Measurements from ENCODE around the gene NLRP6.
"Not testable (repeated sequence)": the region's sequence is repeated elsewhere in the genome, so short reads cannot be mapped to it uniquely, and the experiment has no call there.

Gene NLRP6

DNA sequence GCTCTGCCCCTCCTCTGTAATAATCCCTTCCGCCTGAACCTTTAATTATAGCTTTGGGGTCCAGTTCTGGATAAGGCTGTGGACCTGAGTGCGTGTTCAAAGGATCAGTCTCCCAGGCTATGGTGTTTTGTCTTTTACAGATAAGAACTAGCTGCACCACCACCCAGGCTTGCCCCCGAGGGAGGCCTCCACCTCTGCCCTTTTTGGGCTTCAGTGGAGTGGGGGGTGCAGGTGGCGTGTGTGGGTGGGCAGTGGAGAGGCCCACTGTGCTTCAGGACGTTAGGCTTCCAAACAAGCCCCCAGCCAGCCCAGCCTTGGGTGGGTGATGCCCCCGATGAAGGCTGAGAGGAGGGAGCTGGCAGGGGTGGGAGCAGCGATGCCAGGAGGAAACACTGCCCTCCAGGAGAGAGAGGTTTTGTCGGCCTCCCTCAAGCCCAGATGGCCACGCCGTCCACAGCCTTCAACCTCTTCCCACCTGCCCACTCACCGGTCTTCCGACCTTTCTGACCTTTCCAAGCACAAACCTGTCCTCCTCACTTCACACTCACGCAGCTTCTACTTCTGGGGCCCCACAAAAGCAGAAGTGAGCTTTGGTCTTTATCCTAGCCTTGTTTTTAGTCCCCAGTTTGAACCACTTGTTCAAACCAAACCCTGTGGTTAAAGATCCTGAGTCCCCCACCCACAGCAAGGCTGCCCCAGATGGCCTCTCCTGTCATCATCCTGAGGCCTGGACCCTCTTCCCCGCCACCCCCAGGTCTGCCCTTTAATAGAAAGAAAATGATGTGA lies 21.1 kb upstream of the NLRP6 start:
- no peak for DNase-seq

DNA sequence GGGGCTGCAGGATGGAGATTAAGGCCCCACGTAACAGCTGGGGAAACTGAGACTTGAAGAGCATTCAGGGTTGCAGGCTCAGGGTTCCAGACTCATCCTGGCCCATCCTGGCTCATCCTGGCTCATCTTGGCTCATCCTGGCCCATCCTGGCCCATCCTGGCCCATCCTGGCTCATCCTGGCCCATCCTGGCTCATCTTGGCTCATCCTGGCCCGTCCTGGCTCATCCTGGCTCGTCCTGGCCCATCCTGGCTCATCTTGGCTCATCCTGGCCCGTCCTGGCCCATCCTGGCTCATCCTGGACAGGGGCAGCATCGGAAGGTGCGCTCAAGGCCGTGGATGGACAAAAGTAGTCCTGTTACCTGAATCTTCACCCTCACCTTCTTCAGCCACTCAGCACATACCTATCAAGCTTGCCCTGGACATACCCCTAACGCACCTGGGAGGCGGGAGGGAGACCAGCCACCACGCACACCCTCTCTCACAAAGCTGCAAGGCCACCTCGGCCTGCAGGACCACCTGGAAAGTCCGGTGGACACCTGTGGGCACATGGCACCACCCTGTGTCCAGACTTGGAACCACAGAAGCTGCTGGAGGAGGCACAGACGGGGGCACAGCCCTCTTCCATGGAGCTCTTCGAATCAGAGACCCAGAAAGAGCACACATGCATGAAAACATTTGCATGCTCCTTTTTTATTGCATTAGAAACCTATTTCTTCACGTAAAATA lies 20.3 kb upstream of the NLRP6 start:
- no peak for DNase-seq

DNA sequence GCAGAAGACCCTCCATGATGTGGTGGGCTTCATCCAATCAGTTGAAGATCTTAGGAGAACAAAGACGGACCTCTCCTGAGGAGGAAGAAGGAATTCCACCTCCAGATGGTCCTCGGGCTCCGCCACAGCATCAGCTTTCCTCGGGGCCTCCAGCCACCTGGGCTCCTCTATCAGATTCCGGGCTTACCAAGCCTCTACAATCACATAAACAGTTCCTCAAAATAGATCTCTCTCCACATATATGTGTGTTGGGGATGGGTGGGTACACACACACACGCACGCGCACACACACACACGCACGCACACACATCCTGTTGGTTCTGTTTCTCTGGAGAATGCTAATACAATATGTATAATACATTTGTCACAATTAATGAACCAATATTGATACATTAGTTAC lies 18.8 kb upstream of the NLRP6 start:
- no peak for DNase-seq

DNA sequence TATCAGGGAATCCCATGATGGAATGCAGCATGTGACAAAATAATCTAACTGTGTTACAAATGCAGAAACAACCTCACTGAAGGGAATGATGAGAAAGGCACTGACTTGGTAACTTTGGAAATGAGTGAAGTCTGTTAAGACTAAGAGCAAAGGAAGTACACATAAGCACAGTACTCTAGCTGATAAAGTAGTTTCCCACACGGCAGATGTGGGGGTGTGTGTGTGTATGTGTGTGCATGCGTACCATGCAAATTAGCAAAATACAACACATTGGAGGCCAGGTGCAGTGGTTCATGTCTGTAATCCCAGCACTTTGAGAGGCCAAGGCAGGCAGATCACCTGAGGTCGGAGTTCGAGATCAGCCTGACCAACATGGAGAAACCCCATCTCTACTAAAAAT lies 16.6 kb upstream of the NLRP6 start:
- DNase-seq: no peak

DNA sequence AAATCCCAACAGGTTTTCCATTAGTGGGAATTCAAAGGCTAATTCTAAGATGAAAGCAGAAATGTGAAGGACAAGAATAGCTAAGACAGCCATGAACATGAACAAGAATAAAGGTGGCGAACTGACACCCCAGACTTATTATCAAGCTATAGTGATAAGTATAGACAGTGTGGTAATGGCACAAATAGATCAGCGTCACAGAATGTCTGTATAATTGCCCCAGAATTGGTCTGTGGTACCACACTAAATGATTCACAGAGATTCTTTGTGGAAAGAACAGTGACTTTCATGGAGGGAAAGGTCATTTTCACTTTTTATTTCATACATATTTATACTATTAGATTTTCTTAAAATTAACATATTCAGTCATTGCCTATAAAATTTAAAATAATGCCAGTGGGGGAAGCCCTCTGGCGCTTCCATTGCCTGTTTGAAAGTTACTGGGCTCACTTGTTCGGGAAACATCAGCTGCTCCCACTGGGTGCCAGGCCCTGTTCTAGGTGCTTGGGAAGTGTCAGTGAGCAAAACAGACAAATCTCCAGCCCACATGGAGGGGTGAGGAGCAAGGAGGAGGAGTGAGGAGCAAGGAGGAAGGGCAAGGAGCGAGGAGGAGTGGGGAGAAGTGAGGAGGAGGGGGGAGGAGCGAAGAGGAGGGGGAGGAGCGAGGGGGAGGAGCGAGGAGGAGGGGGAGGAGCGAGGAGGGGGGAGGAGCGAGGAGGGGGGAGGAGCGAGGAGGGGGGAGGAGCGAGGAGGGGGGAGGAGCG lies 11.3 kb upstream of the NLRP6 start:
- DNase-seq: no peak

DNA sequence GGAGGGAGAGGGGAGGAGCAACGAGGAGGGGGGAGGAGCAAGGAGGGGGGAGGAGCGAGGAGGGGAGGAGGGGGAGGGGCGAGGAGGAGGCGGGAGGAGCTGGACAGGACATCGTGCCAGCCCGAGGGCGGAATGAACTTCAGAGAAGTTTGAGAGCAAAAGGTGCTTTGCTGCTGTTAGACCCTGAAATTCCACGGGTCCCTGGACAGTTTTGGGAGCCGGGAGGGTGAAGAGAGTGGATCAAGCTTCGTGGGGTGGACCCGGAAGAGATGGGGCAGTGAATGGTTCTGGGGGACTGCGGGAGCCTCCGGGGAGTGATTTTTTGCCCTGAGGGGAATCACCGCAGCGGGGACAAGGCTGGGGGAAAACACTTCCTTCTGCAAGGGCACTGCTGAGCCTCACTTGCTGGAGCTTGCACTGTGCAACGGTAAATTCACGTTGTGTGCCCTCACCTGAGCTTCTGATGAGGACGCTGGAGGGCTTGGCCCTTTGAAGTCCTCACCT lies 10.7 kb upstream of the NLRP6 start:
- no peak for DNase-seq

DNA sequence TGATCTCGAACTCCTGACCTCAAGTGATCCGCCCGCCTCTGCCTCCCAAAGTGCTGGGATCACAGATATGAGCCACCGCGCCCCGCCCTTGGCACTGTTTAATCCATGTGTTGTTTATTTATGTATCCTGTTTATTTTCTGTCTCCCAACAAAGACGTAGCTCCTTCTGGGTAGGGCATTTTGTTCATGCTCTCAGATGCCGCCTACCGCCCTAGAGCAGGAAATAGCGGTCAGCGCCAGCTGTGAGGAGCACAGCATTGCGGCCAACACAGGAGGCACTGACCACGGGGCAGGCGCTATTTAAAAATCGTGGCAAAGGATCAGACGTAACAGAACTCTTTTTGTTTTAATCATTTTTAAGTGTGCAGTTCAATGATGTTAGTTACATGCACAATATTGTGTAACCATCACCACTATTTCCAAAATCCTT lies 9.5 kb upstream of the NLRP6 start:
- DNase-seq: not testable (repeated sequence)

DNA sequence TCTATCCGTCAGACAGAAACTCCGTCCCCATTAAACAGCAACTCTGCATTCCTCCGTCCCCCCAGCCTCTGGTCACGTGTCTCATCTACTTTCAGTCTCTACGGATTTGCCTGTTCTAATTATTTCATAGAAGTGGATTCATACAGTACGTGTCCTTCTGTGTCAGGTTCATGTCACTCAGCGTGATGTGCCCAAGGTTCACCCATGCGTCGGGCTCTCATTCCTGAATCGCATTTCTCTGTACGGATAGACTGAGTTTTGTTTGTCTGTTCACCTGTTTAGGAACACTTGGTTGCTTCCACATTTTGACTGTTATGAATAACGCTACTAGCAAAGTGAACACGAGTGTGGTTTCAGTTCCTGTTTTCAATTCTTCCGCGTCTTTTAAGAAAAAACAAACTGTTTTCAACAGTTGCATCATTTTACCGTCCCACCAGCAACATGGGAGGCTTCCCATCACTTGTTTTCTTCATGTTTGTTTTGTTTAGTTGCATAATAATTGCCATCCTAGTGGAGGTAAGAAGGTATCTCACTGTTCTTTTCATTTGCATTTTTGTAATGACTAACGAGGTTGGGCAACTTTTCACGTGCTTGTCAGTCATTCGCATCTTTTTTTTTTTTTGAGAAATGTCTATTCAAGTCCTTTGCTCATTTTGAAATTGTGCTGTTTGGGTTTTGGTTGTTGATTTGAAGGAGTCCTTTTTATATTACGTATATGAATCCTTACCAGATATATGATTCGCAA lies 8.9 kb upstream of the NLRP6 start:
- no peak for DNase-seq

DNA sequence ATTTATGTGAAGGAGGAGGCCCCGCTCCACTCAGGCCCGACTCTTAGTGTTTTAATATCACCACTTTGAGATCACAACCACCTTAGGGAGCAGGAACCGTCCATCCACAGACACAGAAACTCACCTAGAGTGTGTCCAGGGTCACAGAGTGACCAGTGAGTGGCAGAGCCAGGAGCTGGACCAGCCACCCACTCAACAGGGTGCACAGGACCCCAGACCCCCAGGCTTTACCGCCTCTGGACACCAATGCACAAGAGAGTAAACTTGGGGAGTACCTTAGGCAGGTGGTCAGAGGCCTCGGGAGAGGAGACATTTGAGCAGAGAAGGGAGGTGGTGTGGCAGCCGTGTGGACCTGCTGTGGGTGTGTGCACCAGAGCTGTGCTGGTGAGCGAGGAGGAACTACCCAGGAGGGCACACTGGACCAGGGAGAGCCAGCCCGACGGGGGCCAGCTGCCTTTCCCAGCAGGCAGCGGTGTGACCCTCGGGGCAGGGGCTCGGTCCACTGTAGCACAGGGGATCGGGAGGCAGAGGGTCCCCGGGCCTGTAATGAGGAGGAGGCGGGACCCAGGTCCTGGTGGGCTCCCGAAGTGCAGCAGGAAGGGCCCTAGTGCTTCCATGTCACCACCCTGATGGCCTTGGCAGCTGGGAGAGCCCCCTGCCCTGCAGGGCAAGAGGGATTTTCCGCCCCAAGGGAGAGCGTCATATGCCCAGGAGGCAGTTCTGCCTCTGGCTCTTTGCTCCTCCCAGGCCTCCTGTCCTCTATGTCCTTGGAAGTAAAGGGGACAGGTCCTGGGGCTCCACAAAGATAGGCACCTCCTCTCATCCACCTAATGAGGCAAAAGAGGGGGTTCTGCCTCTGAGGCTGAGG lies 7.5 kb upstream of the NLRP6 start:
- no peak for DNase-seq

DNA sequence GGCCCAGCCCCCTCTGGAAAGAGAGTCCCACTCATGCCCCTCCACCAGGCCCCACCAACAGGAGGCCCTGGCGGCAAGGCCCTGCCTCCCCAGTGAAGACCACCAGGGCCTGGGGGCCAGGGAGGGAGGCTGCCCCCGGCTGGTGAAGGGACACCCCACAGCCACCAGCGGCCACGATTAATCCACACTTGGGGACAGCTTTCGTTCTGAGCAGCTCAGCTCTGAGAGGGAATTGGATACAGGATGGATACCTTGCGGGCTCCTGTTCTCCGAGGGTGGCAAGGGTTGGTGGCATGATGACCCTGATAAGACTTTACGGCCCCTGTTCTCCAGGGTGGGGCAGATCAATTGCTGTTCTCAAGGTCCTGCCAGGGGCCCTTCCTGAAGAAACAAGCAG lies 6.9 kb upstream of the NLRP6 start:
- DNase-seq: no peak

DNA sequence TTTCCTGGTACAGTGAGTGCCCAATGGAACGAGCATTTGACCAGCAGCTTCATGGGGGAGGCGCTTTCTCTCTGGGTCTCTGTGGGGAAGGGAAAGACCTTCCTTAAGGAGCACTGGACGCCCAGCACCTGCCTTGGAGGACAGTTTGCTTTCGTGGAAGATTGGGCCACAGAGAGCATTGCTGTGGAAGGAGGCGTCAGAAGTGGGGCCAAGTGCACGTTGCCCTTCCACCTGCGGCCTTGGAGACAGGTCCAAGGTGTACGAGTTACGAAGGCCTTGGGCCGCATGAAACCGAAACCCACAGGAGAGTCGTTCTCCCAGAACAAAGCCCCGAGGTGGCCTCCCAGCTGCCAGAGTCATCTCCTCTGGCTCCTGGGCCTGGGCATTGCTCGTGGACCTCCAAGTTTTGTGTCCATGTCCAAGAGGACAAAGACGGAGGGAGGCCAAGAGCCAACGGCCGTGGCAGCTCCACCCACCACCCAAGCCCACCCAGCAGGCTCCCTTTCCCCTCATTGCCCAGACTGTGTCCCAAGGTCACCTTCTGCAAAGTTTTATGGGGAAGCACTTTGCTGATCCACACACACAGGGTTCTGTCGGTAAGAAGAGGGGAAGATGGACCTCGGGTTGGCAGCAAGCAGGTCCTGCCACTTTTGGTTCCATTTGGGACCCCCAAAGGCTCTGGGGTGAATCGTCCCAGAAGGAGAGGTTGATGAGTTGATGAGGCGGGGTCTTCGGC lies 5.8 kb upstream of the NLRP6 start:
- DNase-seq: no peak

DNA sequence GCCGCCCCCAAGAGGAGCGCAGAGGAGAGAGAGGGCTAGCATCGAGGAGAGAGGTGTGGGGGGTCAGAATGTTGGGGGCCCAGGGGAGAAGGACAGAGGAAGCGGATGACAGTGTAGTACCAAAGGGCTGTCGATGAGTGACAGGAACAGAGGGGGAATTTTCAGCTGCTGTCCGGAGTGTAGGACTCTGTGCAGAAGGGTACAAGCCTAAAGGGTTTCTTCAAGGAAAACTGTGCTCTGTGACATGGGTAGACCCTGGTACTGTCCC lies 5.3 kb upstream of the NLRP6 start:
- DNase-seq: no peak

DNA sequence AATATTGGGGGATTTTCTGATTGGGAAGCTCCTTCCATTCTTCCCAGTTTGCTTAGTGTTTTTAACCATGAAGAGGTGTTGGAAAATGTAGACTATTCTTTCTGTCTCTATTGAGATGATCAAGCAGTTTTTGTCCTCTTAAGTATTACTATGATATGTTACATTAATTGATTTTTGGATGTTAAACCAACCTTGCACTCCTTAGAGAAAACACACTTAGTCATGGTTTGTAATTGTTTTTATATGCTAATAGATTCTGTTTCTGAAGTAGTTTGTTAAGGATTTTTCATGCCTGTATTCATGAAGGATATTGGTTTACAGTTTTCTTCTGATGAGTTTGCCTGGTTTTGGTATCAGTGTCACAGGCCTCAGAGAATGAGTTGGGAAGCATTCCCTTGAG lies 2.0 kb upstream of the NLRP6 start:
- no peak for DNase-seq

DNA sequence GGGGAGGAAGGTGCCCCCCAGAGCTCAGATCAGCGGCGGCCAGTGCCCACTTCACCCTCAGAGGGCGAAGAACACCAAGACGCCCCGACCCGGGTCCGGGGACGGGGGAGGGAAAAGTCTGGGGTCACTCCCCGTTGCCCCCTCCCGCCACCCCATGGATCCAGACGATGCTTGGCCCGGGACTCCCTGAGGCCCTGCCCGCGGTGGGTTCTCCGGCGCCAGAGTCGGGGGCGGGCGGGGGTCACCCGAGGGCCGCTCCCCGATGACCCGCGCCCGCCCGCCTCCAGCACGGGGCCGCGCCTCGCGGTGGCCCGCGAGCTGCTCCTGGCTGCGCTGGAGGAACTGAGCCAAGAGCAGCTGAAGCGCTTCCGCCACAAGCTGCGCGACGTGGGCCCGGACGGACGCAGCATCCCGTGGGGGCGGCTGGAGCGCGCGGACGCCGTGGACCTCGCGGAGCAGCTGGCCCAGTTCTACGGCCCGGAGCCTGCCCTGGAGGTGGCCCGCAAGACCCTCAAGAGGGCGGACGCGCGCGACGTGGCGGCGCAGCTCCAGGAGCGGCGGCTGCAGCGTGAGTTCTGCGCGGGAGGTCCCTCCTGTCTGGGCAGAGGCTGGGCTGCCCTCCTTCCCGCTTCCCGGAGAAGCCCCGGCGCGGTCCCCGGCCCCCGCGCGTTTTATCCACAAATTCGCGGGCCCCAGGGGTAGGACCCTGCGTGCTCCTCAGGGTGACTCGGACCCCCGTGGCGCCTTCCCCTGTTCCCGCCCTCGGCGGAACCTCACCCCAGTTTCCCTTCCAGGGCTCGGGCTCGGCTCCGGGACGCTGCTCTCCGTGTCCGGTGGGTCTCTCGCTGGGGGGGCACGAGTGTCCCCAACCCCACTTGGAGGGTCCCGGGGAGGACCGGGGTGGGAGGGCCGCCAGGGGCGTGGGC lies 1.1 kb downstream of the NLRP6 start:
- no peak for DNase-seq

DNA sequence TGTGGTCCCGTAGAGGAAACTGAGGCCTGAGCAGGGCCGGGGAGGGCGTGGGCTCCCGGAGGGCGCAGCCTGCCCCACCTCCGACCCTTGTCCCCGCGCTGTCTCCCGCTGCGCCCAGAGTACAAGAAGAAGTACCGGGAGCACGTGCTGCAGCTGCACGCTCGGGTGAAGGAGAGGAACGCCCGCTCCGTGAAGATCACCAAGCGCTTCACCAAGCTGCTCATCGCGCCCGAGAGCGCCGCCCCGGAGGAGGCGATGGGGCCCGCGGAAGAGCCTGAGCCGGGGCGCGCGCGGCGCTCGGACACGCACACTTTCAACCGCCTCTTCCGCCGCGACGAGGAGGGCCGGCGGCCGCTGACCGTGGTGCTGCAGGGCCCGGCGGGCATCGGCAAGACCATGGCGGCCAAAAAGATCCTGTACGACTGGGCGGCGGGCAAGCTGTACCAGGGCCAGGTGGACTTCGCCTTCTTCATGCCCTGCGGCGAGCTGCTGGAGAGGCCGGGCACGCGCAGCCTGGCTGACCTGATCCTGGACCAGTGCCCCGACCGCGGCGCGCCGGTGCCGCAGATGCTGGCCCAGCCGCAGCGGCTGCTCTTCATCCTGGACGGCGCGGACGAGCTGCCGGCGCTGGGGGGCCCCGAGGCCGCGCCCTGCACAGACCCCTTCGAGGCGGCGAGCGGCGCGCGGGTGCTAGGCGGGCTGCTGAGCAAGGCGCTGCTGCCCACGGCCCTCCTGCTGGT lies 1.9 kb downstream of the NLRP6 start:
- DNase-seq: no peak

DNA sequence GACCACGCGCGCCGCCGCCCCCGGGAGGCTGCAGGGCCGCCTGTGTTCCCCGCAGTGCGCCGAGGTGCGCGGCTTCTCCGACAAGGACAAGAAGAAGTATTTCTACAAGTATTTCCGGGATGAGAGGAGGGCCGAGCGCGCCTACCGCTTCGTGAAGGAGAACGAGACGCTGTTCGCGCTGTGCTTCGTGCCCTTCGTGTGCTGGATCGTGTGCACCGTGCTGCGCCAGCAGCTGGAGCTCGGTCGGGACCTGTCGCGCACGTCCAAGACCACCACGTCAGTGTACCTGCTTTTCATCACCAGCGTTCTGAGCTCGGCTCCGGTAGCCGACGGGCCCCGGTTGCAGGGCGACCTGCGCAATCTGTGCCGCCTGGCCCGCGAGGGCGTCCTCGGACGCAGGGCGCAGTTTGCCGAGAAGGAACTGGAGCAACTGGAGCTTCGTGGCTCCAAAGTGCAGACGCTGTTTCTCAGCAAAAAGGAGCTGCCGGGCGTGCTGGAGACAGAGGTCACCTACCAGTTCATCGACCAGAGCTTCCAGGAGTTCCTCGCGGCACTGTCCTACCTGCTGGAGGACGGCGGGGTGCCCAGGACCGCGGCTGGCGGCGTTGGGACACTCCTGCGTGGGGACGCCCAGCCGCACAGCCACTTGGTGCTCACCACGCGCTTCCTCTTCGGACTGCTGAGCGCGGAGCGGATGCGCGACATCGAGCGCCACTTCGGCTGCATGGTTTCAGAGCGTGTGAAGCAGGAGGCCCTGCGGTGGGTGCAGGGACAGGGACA lies 2.7 kb downstream of the NLRP6 start:
- no peak for DNase-seq

DNA sequence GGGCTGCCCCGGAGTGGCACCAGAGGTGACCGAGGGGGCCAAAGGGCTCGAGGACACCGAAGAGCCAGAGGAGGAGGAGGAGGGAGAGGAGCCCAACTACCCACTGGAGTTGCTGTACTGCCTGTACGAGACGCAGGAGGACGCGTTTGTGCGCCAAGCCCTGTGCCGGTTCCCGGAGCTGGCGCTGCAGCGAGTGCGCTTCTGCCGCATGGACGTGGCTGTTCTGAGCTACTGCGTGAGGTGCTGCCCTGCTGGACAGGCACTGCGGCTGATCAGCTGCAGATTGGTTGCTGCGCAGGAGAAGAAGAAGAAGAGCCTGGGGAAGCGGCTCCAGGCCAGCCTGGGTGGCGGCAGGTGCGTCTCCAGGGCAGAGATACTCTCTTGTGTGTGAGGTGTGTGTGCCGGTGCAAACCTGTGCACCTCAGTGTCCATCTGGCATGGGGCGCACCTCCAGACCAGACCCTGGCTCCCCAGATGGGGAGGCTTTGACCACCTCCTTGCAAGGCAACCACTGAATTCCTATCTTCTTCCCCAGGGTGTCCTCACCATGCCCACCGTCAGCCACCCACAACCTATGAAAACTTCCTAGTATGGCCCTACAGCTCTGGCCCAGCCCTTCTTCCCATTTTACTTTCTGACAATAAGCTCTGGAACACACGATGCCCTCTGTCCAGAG lies 3.4 kb downstream of the NLRP6 start:
- no peak for DNase-seq

DNA sequence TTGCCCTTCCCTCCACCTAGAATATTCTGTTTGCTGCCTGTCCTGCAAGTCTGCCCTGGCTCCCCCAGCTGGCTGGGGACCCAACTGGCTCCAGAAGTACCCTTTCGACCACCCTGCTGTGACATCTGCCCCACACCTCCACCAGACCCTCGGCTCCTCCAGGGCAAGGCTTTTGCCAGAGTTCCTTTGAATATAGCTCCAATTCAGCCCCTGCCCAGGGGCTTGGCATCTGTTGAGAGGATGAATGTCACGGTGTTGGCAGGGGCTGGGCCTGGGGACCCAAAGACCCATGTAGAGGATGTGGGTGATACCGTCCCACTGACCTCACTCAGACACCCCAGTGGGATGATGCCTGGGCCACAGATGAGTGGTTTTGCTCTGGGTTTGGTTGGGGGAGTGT lies 4.0 kb downstream of the NLRP6 start:
- DNase-seq: no peak
